ENCODE results near the gene UBE3B. TPM values are rescaled to one million over a fixed set of nuclear protein-coding genes. Genes with fewer than 3 reads are reported as not detected.
A peak's percentile ranks its signal among the peaks of the same experiment; 100 is the strongest.

The UBE3B gene
- total RNA-seq, 1 donor from 2014 or later = 28.4 TPM

GRCh38 chr12:109461846-109462756, 15.3 kb upstream of the UBE3B start:
- Histone ChIP-seq H3K27ac (no peak overlapping the region), H3K27me3 (no peaks in the 10 kb centered on the region), H3F3A (ENCODE audit: low read depth) (peaks cover 20% of the 10 kb centered on the region), H3K4me1 (peaks cover 40% of the 10 kb centered on the region), H3K79me2 (ENCODE audit: low read depth) (peaks cover 66% of the 10 kb centered on the region), H3K9me3 (ENCODE audit: low read depth) (no peaks in the 10 kb centered on the region), H3K36me3 (no peaks in the 10 kb centered on the region), H3K4me3 (no peak overlapping the region), H3K4me2 (no peak overlapping the region), H3K9ac (no peak overlapping the region), H4K20me1 (ENCODE audit: low read depth) (peaks cover 100% of the 10 kb centered on the region), H2AFZ (replicated peaks) (no peak overlapping the region)
- no peak for TF ChIP-seq EZH2 (IDR thresholded peaks at IDR 0.05)
- TF ChIP-seq CTCF (IDR thresholded peaks at IDR 0.05) = no peak
- Mint-ChIP-seq H3K36me3 (peaks cover 26% of the 10 kb centered on the region), H3K27ac (peak overlapping the region; percentile 100), H3K4me1 (peaks cover 89% of the 10 kb centered on the region), H3K4me3 (peak overlapping the region; percentile 75), H3K9me3 (no peaks in the 10 kb centered on the region), H3K27me3 (ENCODE audit: insufficient read depth, low read depth) (peaks cover 4% of the 10 kb centered on the region)
- DNase-seq (ENCODE audit: low spot score) = peak; percentile 16

- no peak overlapping the region for H2AFZ ChIP-seq (replicated peaks)
- H3K9me3 ChIP-seq (ENCODE audit: low read depth) = no peaks in the 10 kb centered on the region
- Mint-ChIP-seq H3K36me3 (peaks cover 21% of the 10 kb centered on the region), H3K27me3 (ENCODE audit: insufficient read depth, low read depth) (peaks cover 2% of the 10 kb centered on the region), H3K4me1 (peaks cover 85% of the 10 kb centered on the region), H3K27ac (peak overlapping the region; percentile 100), H3K9me3 (no peaks in the 10 kb centered on the region), H3K4me3 (peak overlapping the region; percentile 75)
- H3K9ac ChIP-seq = no peak overlapping the region
- no peaks in the 10 kb centered on the region for H3K27me3 ChIP-seq
- H3K36me3 ChIP-seq = no peaks in the 10 kb centered on the region
- H3K79me2 ChIP-seq (ENCODE audit: low read depth) = peaks cover 74% of the 10 kb centered on the region
- peak; percentile 26 for DNase-seq (ENCODE audit: low spot score)
- no peak overlapping the region for H3K4me3 ChIP-seq
- no peak overlapping the region for H3K27ac ChIP-seq
- peaks cover 16% of the 10 kb centered on the region for H3F3A ChIP-seq (ENCODE audit: low read depth)
- TF ChIP-seq EZH2phosphoT487 (IDR thresholded peaks at IDR 0.05) (no peak), EZH2 (IDR thresholded peaks at IDR 0.05) (no peak), CTCF (IDR thresholded peaks at IDR 0.05) (no peak)
- peaks cover 32% of the 10 kb centered on the region for H3K4me1 ChIP-seq
- peak overlapping the region; percentile 47 for H3K4me2 ChIP-seq
- H4K20me1 ChIP-seq (ENCODE audit: low read depth) = peaks cover 97% of the 10 kb centered on the region
Measured at GRCh38 chr12:109462868-109463692, 14.4 kb upstream of the UBE3B start.

GRCh38 chr12:109463756-109464155, 13.7 kb upstream of the UBE3B start:
- no peaks in the 10 kb centered on the region for H3K9me3 Mint-ChIP-seq
- Histone ChIP-seq H3K27ac (no peak overlapping the region), H2AFZ (replicated peaks) (no peak overlapping the region), H3F3A (ENCODE audit: low read depth) (peaks cover 9% of the 10 kb centered on the region), H3K79me2 (ENCODE audit: low read depth) (peaks cover 72% of the 10 kb centered on the region), H3K9ac (no peak overlapping the region), H3K4me1 (peaks cover 25% of the 10 kb centered on the region), H3K4me2 (peak overlapping the region; percentile 47), H3K9me3 (ENCODE audit: low read depth) (no peaks in the 10 kb centered on the region), H3K27me3 (no peaks in the 10 kb centered on the region), H3K4me3 (no peak overlapping the region), H4K20me1 (ENCODE audit: low read depth) (peaks cover 93% of the 10 kb centered on the region), H3K36me3 (no peaks in the 10 kb centered on the region)
- DNase-seq (ENCODE audit: low spot score) = no peak
- peak overlapping the region; percentile 100 for H3K27ac Mint-ChIP-seq
- peaks cover 85% of the 10 kb centered on the region for H3K4me1 Mint-ChIP-seq
- H3K4me3 Mint-ChIP-seq = peak overlapping the region; percentile 75
- H3K36me3 Mint-ChIP-seq = peaks cover 22% of the 10 kb centered on the region
- TF ChIP-seq EZH2phosphoT487 (IDR thresholded peaks at IDR 0.05) (no peak), CTCF (IDR thresholded peaks at IDR 0.05) (no peak), EZH2 (IDR thresholded peaks at IDR 0.05) (no peak)
- peaks cover 2% of the 10 kb centered on the region for H3K27me3 Mint-ChIP-seq (ENCODE audit: insufficient read depth, low read depth)
